ENCODE data around the gene RBM15B. TPM values are rescaled to one million over a fixed set of nuclear protein-coding genes. Genes with fewer than 3 reads are reported as not detected.

Gene RBM15B
- polyA plus RNA-seq, 1 experiment, result 11.9 TPM

DNA sequence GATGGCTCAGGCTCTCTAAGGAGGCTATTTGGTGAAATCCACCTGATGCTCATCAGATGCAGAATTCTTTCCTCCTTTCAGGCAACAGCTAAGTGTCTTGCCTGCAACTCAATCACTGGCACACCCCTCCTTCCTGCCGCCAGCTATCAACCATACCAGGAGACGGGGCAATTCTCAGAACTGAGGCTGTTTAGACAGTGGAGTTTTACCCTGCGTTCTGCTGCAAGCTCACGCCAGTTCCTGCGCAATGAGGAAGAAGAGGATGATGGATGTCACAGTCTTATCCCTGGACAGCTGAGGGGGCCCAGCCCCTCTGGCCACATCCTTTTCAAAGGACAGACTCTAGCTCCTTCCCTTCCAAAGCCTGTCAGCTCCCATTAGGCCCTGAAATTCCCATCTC, 13.0 kb upstream of the RBM15B start:
- CTCF ChIA-PET, result interaction anchor here (1.4 to 3.4 kb wide), 4 partner anchors 11 to 763 kb away, joined by 4 to 16 read pairs (median 9); no protein-coding TSS in a partner anchor
- Histone ChIP-seq H3K4me3 (ENCODE audit: low read depth, low read length) (no peak overlapping the region), H3K27me3 (ENCODE audit: control insufficient read depth, insufficient read depth, low read length) (no peaks in the 10 kb centered on the region), H3K36me3 (ENCODE audit: control insufficient read depth, insufficient read depth, low read length) (no peaks in the 10 kb centered on the region)
- TF ChIP-seq, protein P1, sequence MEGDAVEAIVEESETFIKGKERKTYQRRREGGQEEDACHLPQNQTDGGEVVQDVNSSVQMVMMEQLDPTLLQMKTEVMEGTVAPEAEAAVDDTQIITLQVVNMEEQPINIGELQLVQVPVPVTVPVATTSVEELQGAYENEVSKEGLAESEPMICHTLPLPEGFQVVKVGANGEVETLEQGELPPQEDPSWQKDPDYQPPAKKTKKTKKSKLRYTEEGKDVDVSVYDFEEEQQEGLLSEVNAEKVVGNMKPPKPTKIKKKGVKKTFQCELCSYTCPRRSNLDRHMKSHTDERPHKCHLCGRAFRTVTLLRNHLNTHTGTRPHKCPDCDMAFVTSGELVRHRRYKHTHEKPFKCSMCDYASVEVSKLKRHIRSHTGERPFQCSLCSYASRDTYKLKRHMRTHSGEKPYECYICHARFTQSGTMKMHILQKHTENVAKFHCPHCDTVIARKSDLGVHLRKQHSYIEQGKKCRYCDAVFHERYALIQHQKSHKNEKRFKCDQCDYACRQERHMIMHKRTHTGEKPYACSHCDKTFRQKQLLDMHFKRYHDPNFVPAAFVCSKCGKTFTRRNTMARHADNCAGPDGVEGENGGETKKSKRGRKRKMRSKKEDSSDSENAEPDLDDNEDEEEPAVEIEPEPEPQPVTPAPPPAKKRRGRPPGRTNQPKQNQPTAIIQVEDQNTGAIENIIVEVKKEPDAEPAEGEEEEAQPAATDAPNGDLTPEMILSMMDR (IDR thresholded peaks at IDR 0.05; ENCODE audit: insufficient read depth, low read depth, low read length), result no peak
- POLR2A ChIA-PET, result no interaction called here
- no peak for DNase-seq (ENCODE audit: low read depth)

DNA sequence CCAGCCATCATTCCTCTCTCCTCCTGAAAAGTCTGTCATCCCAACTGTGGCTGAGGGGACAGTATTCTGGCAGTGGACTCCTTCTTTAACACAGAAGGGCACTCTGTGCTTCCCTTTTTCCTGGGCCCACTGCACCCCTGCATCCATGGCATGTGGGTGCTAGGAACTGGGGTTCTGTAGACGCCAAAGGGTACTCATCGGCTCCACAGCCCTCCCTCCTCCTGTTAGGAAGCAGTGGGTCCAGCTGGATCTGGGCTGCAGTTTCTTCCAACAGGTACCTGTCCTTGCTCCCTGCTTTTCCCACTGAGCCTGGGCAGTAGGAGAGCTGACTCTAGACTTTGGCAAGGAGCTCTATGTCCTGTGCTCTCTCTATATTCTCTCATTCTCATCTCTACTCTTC, 12.4 kb upstream of the RBM15B start:
- ChIA-PET CTCF (interaction anchor here (0.6 to 3.4 kb wide), 4 partner anchors 10 to 791 kb away, joined by 3 to 16 read pairs (median 8); no protein-coding TSS in a partner anchor), POLR2A (no interaction called here)
- TF ChIP-seq, protein P1 (IDR thresholded peaks at IDR 0.05; ENCODE audit: insufficient read depth, low read depth, low read length), result no peak
- Histone ChIP-seq H3K27me3 (ENCODE audit: control insufficient read depth, insufficient read depth, low read length) (no peaks in the 10 kb centered on the region), H3K4me3 (ENCODE audit: low read depth, low read length) (no peak overlapping the region), H3K36me3 (ENCODE audit: control insufficient read depth, insufficient read depth, low read length) (no peaks in the 10 kb centered on the region)
- DNase-seq (ENCODE audit: low read depth), result no peak

DNA sequence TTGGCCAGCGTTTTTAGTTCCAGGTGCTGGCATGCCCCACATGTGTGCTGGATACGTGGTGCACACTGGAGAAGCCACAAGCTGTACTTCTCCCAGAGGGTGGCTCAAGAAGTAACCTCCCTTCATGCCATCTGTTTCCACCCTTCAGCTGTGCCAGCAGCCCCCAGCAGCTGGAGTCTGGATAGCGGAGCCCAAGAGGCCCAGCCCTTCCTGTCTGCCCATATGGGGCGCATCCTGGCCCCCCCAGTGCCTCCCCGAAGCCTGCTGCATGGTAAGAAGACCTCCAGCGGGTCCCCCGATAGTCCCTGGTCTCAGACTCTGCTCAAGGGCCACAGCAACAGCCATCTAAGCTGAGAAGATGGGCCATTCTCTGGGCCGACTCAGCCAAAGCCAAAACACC, 11.8 kb upstream of the RBM15B start:
- ChIA-PET POLR2A (no interaction called here), CTCF (interaction anchor here (0.6 to 3.4 kb wide), 5 partner anchors 10 to 792 kb away, joined by 3 to 16 read pairs (median 4); no protein-coding TSS in a partner anchor)
- Histone ChIP-seq H3K27me3 (ENCODE audit: control insufficient read depth, insufficient read depth, low read length) (no peaks in the 10 kb centered on the region), H3K36me3 (ENCODE audit: control insufficient read depth, insufficient read depth, low read length) (no peaks in the 10 kb centered on the region), H3K4me3 (ENCODE audit: low read depth, low read length) (no peak overlapping the region)
- no peak for DNase-seq (ENCODE audit: low read depth)
- TF ChIP-seq, protein P1 (IDR thresholded peaks at IDR 0.05; ENCODE audit: insufficient read depth, low read depth, low read length), result no peak

DNA sequence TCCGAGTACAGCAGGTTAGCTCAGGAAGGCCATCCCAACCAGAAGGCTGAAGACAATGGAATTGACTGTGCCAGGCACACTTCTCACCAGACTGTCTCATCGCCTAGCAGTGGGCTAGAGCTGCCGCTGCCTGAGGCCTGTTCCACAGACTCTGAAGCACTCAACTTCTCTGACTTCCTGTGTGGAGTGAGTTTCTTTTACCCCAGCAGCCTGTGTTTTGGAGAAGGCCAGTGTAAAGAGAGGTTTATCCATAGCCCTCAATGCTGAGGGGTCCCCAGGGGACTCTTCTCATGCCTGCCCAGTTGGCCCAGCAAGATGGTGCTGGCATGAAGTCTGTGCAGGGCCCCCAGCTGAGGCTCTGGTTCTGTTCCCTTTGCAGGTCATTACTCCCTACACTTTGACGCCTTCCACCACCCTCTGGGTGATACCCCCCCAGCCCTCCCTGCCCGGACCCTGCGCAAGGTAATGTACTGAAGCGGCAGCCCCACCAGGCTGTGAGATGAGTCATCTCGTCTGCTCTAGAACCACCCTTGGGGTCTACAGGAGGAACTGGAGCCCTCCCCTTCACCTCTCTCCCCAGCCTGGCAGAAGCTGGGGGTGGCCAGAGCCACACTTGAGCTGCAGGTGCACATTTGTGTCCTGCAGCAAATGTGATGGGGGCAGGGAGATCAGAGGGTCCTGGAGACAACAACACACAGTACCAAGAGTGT, 11.2 kb upstream of the RBM15B start:
- H3K4me3 ChIP-seq (ENCODE audit: low read depth, low read length), result no peak overlapping the region
- ChIA-PET CTCF (interaction anchor here (0.6 to 3.4 kb wide), 5 partner anchors 20 to 764 kb away, joined by 3 to 16 read pairs (median 5); no protein-coding TSS in a partner anchor), POLR2A (no interaction called here)
- no peaks in the 10 kb centered on the region for H3K27me3 ChIP-seq (ENCODE audit: control insufficient read depth, insufficient read depth, low read length)
- DNase-seq (ENCODE audit: low read depth), result no peak
- no peaks in the 10 kb centered on the region for H3K36me3 ChIP-seq (ENCODE audit: control insufficient read depth, insufficient read depth, low read length)
- TF ChIP-seq, protein P1 (IDR thresholded peaks at IDR 0.05; ENCODE audit: insufficient read depth, low read depth, low read length), result no peak

DNA sequence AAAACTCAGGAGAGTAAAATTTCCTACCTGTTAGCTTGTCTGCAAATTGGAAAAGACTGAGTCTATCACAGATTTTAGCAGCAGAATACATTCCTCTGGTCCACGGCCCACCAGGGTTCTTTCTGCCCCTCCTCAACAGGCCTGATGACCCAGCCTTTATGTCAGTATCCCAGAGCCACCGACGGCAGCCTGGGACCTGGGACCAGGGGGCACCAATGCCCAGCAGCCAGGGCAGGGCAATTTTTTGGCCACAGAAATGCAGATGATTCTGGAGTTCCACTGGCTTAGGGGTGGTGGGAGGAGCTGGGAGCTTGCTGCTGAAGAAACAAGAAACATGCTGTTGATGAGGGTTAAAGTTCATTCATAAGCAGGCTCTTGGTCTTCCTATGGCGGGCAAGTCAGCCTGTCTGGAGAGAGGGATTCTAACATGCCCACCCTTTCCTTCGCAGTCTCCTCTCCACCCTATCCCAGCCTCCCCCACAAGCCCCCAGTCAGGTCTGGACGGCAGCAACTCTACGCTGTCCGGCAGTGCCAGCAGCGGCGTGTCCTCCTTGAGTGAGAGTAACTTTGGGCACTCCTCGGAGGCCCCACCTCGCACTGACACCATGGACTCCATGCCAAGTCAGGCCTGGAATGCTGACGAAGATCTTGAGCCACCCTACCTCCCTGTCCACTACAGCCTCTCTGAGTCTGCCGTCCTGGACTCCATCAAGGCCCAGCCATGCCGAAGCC, 10.3 kb upstream of the RBM15B start:
- Histone ChIP-seq H3K36me3 (ENCODE audit: control insufficient read depth, insufficient read depth, low read length) (no peaks in the 10 kb centered on the region), H3K4me3 (ENCODE audit: low read depth, low read length) (no peak overlapping the region), H3K27me3 (ENCODE audit: control insufficient read depth, insufficient read depth, low read length) (no peaks in the 10 kb centered on the region)
- POLR2A ChIA-PET, result no interaction called here
- TF ChIP-seq, protein P1 (IDR thresholded peaks at IDR 0.05; ENCODE audit: insufficient read depth, low read depth, low read length), result no peak
- CTCF ChIA-PET, result interaction anchor here (1.2 kb wide), 2 partner anchors 21 to 41 kb away, joined by 3 to 5 read pairs; no protein-coding TSS in a partner anchor
- DNase-seq (ENCODE audit: low read depth), result no peak

Data from BJ (cell line).